ENCODE measurements around the gene RFTN2.
"Not testable (repeated sequence)": the region's sequence is repeated elsewhere in the genome, so short reads cannot be mapped to it uniquely, and the experiment has no call there.

RFTN2 gene

DNA sequence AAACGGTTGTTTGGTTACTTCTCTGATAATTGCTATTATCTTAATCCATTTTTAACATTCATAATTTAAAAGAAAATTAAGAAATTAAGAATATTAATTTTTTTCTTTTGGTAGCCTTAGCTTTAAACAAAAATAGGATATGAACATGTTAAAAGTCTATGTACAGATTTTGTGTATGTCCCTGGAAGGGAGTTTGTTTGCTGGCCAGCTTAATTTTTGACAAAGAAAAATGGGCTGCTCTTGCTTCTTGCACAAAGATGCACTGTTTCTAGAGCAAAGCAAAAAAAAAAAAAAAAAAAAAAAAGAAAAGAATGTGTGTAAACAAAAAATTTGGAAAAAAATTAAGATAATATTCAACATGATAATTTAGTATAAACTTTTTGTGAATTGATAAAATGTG, 1.3 kb downstream of the RFTN2 start:
- DNase-seq = no peak

DNA sequence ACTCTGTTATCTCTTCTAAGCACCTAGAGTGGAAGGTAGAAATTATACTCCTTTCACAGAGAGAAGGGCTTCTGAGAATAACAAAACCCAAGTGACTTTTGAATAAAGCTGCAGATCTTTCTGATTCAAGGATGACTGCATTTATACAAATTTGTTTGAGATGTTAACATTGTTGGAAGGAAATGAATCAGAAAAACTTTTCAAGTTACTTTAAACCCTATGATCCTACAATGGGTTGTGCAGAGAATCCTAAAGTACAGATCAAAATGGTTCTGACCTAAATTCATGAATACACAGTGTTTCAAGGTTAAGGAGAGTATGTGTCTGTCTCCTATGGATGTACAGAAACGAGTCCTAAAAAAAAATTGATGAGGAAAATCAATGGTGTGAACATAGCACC, 1.8 kb downstream of the RFTN2 start:
- DNase-seq = no peak

DNA sequence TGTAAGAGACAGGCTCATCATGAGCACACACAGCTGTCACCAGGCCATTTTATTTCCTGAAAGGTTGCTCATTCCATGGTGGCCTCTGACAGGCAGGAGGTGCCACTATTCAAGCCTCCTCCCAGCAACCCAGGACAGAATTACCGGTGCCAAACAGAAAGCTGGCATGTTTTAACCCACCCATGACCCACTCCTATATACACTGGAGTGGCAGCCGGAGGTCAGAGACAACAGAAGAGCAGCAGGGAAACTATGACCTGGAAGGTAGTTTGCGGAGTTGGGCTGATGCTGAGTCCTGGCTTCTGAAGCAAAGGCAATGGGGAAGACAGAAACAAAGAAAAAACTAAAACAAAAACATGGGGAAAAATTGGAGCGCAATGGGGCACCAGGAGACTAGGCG, 2.3 kb downstream of the RFTN2 start:
- no peak for DNase-seq

DNA sequence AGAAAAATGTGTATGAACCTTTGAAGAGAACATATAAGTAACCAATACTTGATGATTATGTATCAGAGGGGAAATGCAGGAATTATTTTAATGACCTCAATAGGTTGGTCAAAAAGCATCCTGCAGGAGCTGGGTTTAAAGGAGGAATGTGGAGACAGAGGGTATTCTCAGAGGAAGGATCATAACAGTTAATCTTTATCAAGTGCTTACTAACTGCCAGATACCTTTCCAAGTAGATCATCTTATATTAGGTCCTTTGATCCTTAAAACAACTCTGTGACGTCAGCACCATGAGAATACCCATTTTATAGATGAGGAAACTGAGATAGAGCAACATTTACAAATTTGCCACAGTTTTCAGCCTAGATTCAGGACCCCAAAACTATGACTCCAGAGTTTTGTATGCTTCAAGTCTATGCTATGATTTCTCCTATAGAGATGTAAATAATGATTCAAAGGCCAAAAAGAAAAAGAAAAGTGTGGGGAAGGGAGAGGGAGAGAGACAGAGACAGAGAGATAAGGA, 3.0 kb downstream of the RFTN2 start:
- no peak for DNase-seq

DNA sequence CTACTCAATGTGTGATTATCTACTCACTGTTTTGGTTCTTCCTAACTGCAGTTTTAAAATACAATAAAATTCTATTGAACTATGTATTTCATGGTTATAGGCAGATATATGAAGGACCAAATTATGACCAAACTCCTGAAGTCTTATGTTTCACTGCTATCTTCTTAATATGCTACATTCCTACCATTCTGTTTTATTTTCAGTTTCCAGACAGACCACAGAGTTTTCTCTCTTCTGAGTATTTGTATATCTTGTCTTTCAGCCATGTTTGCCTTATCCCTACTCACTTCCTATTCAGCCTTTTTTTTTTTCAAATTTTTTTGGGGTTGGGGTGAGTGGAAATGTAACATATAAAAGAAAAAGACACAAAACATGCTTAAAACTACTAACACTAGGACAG, 6.3 kb downstream of the RFTN2 start:
- no peak for DNase-seq

DNA sequence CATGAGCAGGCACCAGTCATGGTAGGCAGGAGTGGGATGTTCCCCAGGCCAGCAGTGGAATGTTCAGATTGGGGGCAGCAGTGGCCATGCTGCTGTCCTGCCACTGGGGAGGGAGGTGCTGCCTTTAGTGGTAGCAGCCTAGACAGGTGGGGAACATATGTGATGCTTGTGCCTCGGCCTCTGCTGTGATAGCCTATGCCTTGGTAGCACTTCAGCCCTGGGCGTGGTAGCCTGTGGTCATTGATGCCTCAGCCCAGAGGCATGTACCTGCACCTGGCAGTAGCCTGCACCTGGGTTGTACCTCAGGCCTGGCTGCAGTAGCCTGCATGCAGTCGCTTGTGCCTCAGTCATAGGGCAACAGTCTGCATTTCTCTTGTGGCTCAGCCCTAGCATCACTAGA, 7.1 kb downstream of the RFTN2 start:
- no peak for DNase-seq

DNA sequence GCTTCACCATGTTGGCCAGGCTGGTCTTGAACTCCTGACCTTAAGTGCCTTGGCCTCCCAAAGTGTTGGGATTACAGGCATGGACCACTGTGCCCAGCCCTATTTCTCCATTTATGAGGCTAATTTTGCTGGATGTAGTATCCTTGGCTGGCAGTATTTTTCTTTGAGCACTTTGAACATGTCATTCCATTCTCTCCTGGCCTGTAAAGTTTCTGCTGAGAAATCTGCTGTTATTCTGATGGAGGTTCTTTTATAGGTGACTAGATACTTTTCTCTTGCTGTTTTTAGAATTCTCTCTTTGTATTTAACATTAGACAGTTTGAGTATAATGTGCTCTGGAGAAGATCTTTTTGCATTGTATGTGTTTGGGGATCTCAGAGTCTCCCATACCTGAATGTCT, 9.1 kb downstream of the RFTN2 start:
- no peak for DNase-seq

DNA sequence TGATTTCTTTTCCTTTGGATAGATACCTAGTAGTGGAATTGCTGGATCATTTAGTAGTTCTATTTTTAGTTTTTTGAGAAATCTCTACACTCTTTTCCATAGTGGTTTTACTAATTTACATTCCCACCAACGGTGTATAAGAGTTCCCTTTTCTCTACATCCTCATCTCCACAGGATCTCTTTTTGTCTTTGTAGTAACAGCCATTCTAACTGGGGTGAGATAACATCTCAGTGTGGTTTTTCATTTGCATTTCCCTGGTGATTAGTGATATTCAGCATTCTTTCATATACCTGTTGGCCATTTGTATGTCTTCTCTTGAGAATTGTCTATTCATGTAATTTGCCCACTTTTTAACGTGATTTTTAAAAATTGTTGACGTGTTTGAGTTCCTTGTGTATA, 13.8 kb downstream of the RFTN2 start:
- no peak for DNase-seq

DNA sequence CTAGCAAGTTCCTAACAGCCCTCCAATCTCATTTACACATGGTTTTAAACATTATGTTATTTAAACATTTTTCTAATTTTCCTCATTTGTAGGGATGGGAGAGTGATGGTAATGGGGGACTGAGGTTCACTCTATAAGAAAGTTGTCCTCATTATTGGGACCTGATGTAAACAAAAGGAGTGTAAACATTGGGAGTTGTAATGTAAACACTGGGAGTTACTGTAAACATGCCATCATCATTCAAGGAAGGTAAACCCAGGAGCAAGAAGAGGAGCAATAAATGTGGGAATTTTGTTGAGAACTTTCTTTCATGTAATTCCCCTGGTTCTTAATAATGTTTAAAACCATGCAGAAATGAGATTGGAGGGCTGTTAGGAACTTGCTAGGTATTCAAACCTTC, 17.8 kb downstream of the RFTN2 start:
- DNase-seq = no peak

DNA sequence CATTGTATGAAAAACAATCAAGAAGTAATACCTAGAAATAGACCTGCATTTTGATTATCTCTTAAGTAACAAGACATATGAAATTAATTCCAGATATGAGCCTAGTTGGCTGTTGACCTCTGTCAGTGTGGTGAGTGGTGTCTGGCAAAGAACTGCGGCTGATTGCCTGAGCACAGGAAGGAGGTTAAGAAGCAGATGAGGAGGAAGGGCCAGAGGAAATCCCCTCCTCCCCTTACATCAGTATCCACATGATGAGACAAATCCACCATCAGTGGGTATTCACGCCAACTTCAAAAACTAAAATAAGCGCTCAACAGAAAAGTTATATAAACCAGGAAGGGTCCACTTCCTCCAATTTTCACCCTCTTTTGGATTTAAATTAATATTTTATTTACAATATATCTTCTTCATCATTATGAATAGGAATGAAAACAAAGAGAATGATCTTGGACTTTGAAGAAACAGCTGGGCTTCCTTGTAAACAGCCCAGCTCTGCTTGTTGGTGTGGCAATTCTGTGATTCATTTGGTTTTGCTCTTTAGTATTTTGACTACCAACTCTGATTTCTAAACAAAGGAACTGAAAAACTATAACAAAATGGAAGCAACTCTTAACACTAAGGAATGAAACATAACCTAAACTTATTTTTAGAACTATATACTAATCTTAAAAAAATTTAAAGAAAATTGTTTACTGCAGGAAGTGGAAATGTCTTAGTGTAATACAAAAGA, 27.3 kb downstream of the RFTN2 start:
- DNase-seq = no peak

DNA sequence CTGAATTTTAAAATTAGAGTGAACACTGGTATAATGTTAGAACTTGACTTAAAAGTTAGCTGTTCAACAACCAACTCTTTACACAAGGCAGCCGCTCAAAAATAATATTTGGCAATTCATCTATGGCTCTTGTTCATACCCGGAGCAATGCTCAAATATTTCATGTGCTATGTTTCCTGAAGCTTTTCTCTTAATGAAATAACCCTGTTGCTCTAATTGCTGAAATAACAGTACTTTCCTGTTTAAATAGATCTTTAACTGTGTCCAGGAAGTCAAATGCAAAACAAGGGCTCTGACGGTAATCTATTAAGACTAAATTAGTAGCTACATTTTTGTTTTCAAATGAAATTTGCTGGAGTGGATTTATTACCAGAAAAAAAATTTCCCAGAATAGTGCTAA, 33.7 kb downstream of the RFTN2 start:
- no peak for DNase-seq

DNA sequence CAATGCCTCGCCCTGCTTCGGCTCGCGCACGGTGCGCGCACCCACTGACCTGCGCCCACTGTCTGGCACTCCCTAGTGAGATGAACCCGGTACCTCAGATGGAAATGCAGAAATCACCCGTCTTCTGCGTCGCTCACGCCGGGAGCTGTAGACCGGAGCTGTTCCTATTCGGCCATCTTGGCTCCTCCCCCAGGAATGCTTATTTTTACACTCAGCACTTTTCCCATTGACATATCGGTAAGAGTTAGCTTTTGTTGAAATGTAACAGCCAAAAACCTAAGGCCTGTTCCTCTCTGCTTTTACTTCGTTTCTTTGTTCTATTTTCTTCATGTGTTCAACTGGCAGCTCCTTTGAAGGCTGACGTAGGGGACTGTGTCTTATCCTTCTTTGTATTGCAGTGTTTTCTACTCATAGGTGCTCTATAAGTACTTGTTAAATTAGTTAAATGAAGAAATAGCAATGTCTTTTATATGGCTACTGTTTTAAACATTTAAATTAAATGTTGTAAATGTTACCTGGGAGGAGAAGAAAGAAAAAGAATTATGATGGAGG, 34.7 kb downstream of the RFTN2 start:
- not testable (repeated sequence) for DNase-seq

DNA sequence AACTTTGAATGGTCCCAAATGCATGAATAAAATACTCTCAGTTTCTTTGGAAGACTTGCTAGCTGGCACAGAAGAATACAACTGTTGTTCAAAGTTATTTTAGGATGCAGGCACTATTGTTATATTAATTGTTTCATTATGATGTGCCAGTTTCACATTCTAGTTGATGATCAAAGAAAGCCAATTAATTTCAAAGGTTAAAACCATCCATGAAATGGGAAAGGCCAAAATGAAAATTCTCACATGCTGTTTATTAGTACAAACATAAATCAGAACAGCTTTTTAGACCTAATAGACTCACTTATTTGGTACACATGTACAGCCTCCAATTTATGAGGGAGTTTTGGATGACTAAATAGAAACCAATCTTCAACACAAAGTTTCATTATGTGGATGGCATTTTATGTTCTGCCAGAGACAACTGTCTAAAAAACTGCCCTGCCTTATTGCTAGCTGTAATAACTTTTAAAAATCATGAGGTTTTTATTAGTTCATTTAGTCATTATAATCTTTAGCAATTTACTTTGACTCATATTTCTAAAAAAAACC, 42.2 kb downstream of the RFTN2 start:
- DNase-seq = no peak

DNA sequence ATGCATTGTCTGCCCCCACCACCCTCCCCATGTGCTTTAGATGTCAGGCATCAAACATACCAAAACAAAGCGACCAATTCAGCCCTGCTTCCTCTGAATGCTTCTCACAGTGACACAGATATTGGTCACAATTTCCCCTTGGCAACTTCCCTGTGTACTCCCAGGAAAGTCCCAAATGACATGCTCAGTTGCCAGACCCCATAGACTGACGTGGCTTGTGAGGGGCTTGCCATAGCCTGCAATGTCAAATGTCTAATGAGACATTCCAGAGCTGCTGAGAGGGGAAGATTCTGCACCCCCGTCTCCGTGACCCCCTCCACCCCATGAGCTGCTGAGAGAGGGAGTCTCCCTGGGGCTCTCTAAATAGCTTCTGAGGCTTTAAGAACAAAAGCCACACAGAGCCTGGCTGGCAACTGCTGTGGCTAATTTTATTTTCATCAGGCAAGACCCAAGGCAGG, 47.3 kb downstream of the RFTN2 start:
- no peak for DNase-seq

DNA sequence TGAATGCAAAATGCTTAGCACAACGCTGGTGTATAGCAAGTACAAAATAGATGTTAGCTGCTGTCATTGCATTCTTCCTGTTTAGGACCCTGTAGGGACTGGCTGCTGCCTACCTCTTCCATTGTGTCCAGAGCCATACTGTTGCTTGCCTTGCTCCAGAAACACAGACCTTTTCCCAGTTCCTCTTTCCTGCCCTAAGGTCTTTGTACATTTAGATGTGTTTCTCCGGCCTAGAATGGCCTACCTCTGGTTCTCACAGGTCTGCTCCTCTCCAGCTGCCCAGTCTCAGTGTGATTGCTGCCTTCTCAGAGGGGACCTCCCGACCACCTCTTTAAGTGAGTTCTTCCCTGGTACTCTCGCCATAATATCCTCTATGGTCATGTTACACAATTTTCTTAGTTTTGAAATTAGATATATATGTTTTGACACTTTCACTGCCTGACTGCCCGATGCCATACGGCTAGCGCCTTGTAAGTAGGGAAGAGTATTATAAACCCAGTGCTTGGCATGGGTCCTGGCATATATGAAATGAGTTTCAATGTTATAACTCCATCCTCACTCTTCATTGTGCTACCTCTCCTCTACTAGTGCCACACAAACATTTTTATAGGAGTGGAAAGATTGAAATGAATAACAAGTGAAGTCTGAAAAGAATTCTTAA, 48.3 kb downstream of the RFTN2 start:
- DNase-seq = no peak

DNA sequence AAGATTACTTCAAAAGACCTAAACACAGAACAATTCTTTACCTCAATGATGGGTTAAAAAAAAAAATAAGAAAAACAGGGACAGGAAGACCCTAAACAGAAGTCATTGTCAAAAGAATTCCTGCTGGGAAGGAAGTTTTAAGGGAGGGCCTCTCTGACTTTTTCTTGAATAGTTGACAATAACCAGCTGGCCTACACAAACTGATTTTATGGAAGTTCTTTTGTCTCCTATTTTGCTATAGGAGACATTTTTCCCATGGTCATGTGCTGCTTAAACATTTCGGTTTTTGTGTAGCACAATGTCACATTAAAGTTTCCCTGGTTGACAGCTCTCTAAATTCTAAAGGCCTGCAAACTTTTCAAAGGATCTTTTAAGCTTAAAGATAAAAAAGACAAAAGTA, 55.3 kb downstream of the RFTN2 start:
- DNase-seq = no peak

DNA sequence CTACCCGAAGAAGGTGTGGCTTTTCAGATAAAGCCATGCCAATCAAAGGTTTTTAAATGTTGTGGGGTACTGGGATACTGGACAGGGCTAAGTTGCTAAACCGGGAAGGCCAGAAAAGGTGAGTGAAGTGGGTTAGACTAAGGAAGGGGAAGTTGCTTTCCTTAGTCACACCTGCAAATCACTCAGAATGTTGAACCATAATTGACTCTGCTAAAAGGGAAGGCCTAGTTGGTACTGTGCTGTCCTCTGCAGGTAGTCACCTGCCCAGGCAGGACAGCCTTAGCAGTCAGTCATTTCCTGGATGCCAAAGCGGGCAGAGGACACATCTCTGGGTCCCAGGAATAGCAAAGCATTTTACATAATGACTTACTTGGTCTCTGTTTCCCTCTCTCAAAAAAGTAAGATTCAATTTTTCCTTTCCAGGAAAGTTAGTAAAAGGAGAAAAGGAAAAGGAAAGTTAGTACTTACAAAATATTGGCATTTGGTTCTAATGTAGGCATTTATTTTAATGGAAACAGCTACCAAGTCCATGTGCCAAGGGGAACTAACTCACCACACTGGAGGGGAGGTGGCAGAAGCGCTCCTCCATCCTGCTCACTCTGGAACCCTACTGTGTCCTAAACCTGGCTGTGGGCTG, 60.3 kb downstream of the RFTN2 start:
- DNase-seq = no peak

DNA sequence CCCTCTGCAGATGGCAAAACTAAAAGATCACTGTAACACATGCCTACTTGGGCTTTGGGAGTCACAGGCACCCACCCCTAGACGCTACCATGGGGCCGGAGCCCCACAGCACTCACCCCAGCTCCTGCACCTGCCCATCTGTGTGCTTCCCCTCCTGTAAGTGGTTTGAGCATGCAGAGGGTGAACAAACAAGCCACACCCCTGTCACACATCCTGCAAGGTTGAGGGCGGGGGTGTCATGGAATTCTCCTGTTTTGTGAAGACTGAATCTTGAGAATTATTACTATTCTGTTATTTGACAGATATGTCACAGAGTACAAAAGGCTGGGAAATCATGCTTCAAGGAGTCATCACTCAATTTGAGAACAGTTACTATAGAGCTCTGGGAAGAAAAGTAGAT, 60.9 kb downstream of the RFTN2 start:
- no peak for DNase-seq

DNA sequence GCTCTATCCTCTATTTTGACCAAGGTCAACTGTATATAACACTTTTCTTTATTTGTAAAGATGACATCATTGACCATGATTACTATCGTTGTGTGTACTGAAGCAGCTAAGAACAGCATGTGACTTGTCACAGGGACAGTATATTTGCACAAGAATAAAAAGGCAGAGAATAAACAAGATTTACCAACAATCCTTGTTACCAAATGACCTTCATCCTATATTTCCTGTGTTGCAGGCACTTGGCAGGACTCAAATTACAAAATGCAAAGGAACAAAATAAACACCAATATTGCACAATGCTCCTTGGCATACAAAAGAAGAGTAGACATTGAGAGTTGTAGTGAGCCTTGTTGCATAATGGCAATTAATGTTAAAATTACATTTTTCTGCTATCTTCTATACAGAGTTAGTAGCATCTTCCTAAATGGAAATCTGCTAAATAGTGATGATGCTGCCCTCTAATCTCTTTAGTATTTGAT, 61.8 kb downstream of the RFTN2 start:
- no peak for DNase-seq

DNA sequence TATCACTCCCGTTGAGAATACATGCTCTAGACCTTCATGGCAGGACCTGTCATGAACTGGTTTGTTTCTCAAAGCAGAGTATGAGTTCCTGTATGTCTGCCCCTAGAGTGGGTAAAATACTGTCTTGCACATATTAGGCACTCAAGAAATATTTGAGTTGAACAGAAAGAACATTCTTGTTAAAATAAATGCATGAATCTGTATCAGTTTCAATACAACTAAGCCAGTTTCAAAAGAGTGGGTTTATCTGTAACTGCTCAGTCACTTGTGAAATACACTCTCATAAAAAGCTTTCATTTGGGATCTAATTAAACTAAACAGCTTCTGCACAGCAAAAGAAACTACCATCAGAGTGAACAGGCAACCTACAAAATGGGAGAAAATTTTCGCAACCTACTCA, 69.2 kb downstream of the RFTN2 start:
- DNase-seq = no peak

DNA sequence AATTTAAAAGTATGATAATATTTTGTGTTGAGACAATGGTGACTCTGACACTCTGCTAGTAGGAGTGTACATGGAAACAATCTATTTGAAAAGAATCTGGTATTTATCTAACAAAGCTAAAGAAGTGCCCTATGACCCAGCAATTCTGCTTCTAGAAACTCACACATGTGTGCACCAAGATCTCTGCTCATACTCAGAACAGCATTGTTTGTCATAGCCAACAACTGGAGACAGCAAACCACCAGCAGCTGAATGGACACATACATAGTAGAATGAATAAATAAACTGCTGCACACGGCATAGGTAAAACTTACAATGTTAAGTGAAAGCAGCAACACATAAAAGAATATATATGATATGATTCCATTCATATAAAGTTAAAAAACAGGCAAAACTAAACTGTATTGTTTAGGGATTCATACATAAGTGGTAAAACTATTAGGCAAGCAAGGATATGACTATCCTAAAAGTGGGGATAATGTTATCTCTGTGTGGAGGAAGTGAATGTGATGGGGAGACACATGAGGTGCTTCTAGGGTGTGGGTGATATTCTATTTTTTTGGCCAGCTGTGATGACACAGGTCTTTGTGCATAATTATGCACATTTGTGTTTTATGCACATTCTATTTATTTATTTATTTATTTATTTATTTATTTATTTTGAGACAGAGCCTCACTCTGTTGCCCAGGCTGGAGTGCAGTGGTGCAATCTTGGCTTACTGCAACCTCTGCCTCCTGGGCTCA, 71.1 kb downstream of the RFTN2 start:
- DNase-seq = no peak

DNA sequence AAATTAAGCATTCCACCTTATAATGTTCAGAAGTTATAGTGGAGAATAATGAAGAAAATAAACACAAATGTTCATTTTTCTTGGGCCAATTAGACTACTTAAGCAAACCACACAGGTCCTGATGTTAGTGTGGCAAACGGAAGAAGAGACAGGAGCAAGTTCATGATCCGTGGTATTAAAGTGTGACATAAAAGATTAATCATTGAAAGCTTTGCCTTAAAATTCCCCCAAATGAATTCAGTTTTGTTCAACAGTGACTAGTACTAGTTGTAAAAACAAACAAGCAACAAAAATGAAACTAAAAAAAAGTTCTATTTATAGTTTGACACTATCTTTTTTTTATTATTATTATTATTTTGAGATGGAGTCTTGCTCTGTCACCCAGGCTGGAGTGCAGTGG, 73.7 kb downstream of the RFTN2 start:
- no peak for DNase-seq

DNA sequence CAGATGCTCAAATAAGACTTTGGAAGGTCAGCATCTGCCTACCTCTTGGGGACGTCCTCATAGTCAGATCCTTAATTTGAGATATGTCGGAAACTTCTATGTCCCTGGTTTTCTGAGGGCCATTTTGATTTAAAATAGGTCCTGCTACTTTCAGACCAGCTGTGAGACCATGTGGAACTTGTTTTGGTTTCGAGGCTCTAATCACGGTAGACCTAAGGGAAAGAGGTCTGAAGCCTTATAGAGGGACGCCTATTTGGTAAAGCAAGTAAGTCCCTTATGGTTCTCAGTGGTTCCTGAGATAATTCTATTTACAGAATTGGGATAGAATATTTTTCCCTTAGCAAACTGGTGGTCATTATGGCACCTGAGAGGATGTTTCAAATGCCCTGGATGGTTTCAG, 75.1 kb downstream of the RFTN2 start:
- DNase-seq = no peak

Measured in activated effector memory CD4-positive, alpha-beta T cell treated with anti-CD3 and anti-CD28 coated beads, Interleukin-2, amount 50 U/mL, for 16 hours (primary cell).